ENCODE measurements around the gene EXD3.

The EXD3 gene

GRCh38 chr9:137307255-137308056, 115.5 kb downstream of the EXD3 start:
- DNase-seq (ENCODE audit: low read depth), result no peak
- no peak for TF ChIP-seq CTCF (IDR thresholded peaks at IDR 0.05; ENCODE audit: control insufficient read depth, extremely low read depth, insufficient read depth)
- H3K4me3 ChIP-seq (ENCODE audit: low read depth, low read length), result no peak overlapping the region

GRCh38 chr9:137306850-137307254, 116.1 kb downstream of the EXD3 start:
- no peak for TF ChIP-seq CTCF (IDR thresholded peaks at IDR 0.05; ENCODE audit: control insufficient read depth, extremely low read depth, insufficient read depth)
- no peak overlapping the region for H3K4me3 ChIP-seq (ENCODE audit: low read depth, low read length)
- no peak for DNase-seq (ENCODE audit: low read depth)

- DNase-seq (ENCODE audit: low read depth), result no peak
- H3K4me3 ChIP-seq (ENCODE audit: low read depth, low read length), result no peak overlapping the region
- no peak for TF ChIP-seq CTCF (IDR thresholded peaks at IDR 0.05; ENCODE audit: control insufficient read depth, extremely low read depth, insufficient read depth)
Observed at GRCh38 chr9:137306066-137306849, 116.7 kb downstream of the EXD3 start.

GRCh38 chr9:137305798-137306065, 117.2 kb downstream of the EXD3 start:
- H3K4me3 ChIP-seq (ENCODE audit: low read depth, low read length), result no peak overlapping the region
- no peak for TF ChIP-seq CTCF (IDR thresholded peaks at IDR 0.05; ENCODE audit: control insufficient read depth, extremely low read depth, insufficient read depth)
- DNase-seq (ENCODE audit: low read depth), result no peak

- TF ChIP-seq CTCF (IDR thresholded peaks at IDR 0.05; ENCODE audit: control insufficient read depth, extremely low read depth, insufficient read depth), result no peak
- H3K4me3 ChIP-seq (ENCODE audit: low read depth, low read length), result no peak overlapping the region
- DNase-seq (ENCODE audit: low read depth), result no peak
Observed at GRCh38 chr9:137305060-137305797, 117.7 kb downstream of the EXD3 start.

- H3K4me3 ChIP-seq (ENCODE audit: low read depth, low read length), result no peak overlapping the region
- TF ChIP-seq CTCF (IDR thresholded peaks at IDR 0.05; ENCODE audit: control insufficient read depth, extremely low read depth, insufficient read depth), result no peak
- DNase-seq (ENCODE audit: low read depth), result no peak
Observed at GRCh38 chr9:137304383-137305059, 118.4 kb downstream of the EXD3 start.
